HL-60 (cell line): Measurements from ENCODE around the gene ANKRD9.

Experiments used
- DNase-seq, 2 experiments: peaks; one replicate each; pipeline ENCODE4 v3.0.0-alpha.2; 2010 to 2020; ENCODE audit warnings: low read depth in 1 of 2, low spot score in 1 of 2
- H3K27ac ChIP-seq: fragments of 250-450 bp; sonication (Bioruptor Pico); replicated peaks from 2 replicates; pipeline ENCODE4 v1.5.1; 2020; ENCODE audit warnings: mild to moderate bottlenecking, moderate library complexity
- H3K27me3 ChIP-seq: fragments of 250-450 bp; sonication (Bioruptor Pico); 2 replicates; pipeline ENCODE4 v1.5.1; 2021; ENCODE audit warnings: mild to moderate bottlenecking, moderate library complexity; ENCODE audit not compliant: insufficient read depth, poor library complexity, severe bottlenecking
- H3K4me3 ChIP-seq: replicated peaks from 2 replicates; pipeline ENCODE4 v1.5.1; 2011; ENCODE audit warnings: mild to moderate bottlenecking, control low read depth, low read length; ENCODE audit not compliant: insufficient read depth
- GABPA ChIP-seq: IDR thresholded peaks from 2 replicates; pipeline ENCODE4 v1.6.1; 2012; ENCODE audit warnings: low read depth
- POLR2AphosphoS5 ChIP-seq: IDR thresholded peaks from 2 replicates; pipeline ENCODE4 v1.6.1; 2012; ENCODE audit warnings: low read depth
- REST ChIP-seq: IDR thresholded peaks from 2 replicates; pipeline ENCODE4 v1.6.1; 2012; ENCODE audit warnings: low read depth; ENCODE audit not compliant: insufficient replicate concordance
- SPI1 ChIP-seq: IDR thresholded peaks from 2 replicates; pipeline ENCODE4 v1.6.1; 2012; ENCODE audit warnings: low read depth, mild to moderate bottlenecking, borderline replicate concordance
- TF ChIP-seq, protein P1 (sequence below): IDR thresholded peaks from one replicate; pipeline ENCODE4 v1.5.1; 2011; ENCODE audit warnings: low read length, control low read depth, inconsistent platforms; ENCODE audit not compliant: insufficient read depth

The ANKRD9 gene

GRCh38 chr14:102497998-102498677, 11.4 kb downstream of the ANKRD9 start:
- DNase-seq = no peak
- no peak for TF ChIP-seq GABPA
- TF ChIP-seq SPI1 = no peak
- no peak for TF ChIP-seq POLR2AphosphoS5
- TF ChIP-seq, protein P1, sequence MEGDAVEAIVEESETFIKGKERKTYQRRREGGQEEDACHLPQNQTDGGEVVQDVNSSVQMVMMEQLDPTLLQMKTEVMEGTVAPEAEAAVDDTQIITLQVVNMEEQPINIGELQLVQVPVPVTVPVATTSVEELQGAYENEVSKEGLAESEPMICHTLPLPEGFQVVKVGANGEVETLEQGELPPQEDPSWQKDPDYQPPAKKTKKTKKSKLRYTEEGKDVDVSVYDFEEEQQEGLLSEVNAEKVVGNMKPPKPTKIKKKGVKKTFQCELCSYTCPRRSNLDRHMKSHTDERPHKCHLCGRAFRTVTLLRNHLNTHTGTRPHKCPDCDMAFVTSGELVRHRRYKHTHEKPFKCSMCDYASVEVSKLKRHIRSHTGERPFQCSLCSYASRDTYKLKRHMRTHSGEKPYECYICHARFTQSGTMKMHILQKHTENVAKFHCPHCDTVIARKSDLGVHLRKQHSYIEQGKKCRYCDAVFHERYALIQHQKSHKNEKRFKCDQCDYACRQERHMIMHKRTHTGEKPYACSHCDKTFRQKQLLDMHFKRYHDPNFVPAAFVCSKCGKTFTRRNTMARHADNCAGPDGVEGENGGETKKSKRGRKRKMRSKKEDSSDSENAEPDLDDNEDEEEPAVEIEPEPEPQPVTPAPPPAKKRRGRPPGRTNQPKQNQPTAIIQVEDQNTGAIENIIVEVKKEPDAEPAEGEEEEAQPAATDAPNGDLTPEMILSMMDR = no peak
- TF ChIP-seq REST = no peak

DNA sequence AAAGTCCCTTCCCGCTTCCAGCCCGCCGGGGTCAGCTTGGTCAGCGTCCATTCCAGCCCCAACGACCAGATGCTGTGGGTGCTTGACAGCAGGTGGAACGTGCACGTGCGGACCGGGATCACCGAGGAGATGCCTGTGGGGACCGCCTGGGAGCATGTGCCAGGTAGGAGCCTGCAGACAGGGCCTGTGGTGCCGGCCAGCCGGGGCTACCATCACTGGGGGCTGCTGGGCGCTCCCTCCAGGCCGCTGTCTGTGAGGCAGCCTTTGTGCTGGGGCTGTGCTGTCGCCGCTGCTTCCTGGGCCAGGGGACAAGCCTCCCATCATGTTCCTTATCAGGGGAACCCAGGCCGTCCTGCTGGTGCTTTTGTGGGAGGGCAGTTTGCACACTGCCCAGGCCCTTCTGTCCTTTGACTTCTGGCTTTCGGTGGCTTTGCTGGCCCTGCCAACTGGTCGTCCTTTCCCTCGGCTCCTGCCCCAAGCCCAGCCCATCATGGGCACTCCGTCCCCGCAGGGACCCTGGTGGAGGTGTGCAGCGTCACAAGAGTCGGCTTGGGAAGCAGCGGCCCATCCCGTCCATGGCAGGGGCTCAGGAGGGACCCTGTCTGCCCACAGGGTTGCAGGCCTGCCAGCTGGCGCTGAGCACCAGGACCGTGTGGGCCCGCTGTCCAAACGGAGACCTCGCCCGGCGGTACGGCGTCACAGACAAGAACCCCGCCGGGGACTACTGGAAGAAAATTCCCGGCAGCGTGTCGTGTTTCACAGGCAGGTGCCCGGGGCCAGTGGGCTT, 12.4 kb downstream of the ANKRD9 start:
- TF ChIP-seq SPI1 (no peak), REST (no peak)
- Histone ChIP-seq H3K27me3 (no peaks in the 10 kb centered on the region), H3K4me3 (no peak overlapping the region), H3K27ac (no peak overlapping the region)
- no peak for DNase-seq

More at GRCh38 chr14:102497998-102498677, 11.4 kb downstream of the ANKRD9 start:
- no peaks in the 10 kb centered on the region for H3K27me3 ChIP-seq
- no peak overlapping the region for H3K4me3 ChIP-seq
- H3K27ac ChIP-seq = no peak overlapping the region

DNA sequence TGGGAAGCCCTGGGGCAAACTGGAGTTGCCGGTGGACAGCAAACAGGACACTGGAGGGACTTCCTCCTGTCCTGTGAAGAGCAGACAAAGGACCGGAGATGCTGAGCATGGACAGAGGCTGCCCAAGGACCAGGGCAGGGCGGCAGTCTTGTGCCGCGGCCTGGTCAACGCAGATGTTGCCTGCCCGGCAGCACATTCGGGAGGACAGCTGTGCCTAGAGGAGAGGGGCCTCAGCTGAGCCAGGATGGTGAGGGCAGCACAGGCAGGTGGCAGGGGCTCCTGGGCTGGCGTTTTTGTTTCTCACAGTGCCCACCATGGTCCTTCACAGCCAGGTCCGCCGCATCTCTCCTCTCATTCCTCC, 13.3 kb downstream of the ANKRD9 start:
- Histone ChIP-seq H3K27me3 (no peaks in the 10 kb centered on the region), H3K27ac (no peak overlapping the region), H3K4me3 (no peak overlapping the region)
- DNase-seq = no peak
- TF ChIP-seq REST (no peak), POLR2AphosphoS5 (no peak), SPI1 (no peak), GABPA (no peak)
- TF ChIP-seq, protein P1 = no peak
